ENCODE results near the gene TRIM4. TPM values are rescaled to one million over a fixed set of nuclear protein-coding genes. Genes with fewer than 3 reads are reported as not detected.
A peak's percentile ranks its signal among the peaks of the same experiment; 100 is the strongest.

TRIM4 gene
- total and polyA plus RNA-seq, 3 donors from 2014 or later, result 26.1 to 59.7 (median 56.1) TPM

- no peaks in the 10 kb centered on the region for H3K27me3 ChIP-seq
- no peaks in the 10 kb centered on the region for H3K4me1 ChIP-seq
- H3K4me3 ChIP-seq, result no peak overlapping the region
- 70 to 73% methylated on average over 2 of the region's 2 CpGs for WGBS, 2 donors
- intact Hi-C loops (cut with DNase I; ENCODE audit: low total_unique reads), result no loop called here
- TF ChIP-seq POLR2A (IDR thresholded peaks at IDR 0.05), result no peak
- TF ChIP-seq CTCF (IDR thresholded peaks at IDR 0.05), result no peak
- no peaks in the 10 kb centered on the region for H3K36me3 ChIP-seq (ENCODE audit: low read depth, missing control alignments)
- no peaks in the 10 kb centered on the region for H3K9me3 ChIP-seq
- no peak for DNase-seq
- no peak overlapping the region for H3K27ac ChIP-seq
Measured at GRCh38 chr7:99863847-99864440, 55.4 kb downstream of the TRIM4 start.

- intact Hi-C loops (cut with DNase I; ENCODE audit: low total_unique reads), result no loop called here
- Histone ChIP-seq H3K36me3 (ENCODE audit: low read depth, missing control alignments) (no peaks in the 10 kb centered on the region), H3K4me3 (no peak overlapping the region), H3K4me1 (no peaks in the 10 kb centered on the region), H3K27ac (no peak overlapping the region), H3K27me3 (no peaks in the 10 kb centered on the region), H3K9me3 (no peaks in the 10 kb centered on the region)
- DNase-seq, result no peak
- no peak for TF ChIP-seq CTCF (IDR thresholded peaks at IDR 0.05)
- TF ChIP-seq POLR2A (IDR thresholded peaks at IDR 0.05), result no peak
- WGBS, 2 donors, result 74 to 78% methylated on average over 15 of the region's 15 CpGs
Measured at GRCh38 chr7:99860281-99861127, 58.8 kb downstream of the TRIM4 start.

- TF ChIP-seq CTCF (IDR thresholded peaks at IDR 0.05), result no peak
- TF ChIP-seq POLR2A (IDR thresholded peaks at IDR 0.05), result no peak
- H3K9me3 ChIP-seq, result no peaks in the 10 kb centered on the region
- H3K4me3 ChIP-seq, result no peak overlapping the region
- no peaks in the 10 kb centered on the region for H3K27me3 ChIP-seq
- H3K4me1 ChIP-seq, result no peaks in the 10 kb centered on the region
- intact Hi-C loops (cut with DNase I; ENCODE audit: low total_unique reads), result no loop called here
- no peak overlapping the region for H3K27ac ChIP-seq
- no peak for DNase-seq
- 88 to 91% methylated on average over 1 of the region's 1 CpG for WGBS, 2 donors
- no peaks in the 10 kb centered on the region for H3K36me3 ChIP-seq (ENCODE audit: low read depth, missing control alignments)
Measured at GRCh38 chr7:99855236-99855635, 64.1 kb downstream of the TRIM4 start.

GRCh38 chr7:99848420-99849216 lies 70.7 kb downstream of the TRIM4 start:
- H3K4me1 ChIP-seq, result no peaks in the 10 kb centered on the region
- H3K36me3 ChIP-seq (ENCODE audit: low read depth, missing control alignments), result no peaks in the 10 kb centered on the region
- intact Hi-C loops (cut with DNase I; ENCODE audit: low total_unique reads), result no loop called here
- 69 to 70% methylated on average over 6 of the region's 6 CpGs for WGBS, 2 donors
- peak; percentile 20 for DNase-seq
- H3K27ac ChIP-seq, result no peak overlapping the region
- TF ChIP-seq POLR2A (IDR thresholded peaks at IDR 0.05) (no peak), CTCF (IDR thresholded peaks at IDR 0.05) (no peak)
- H3K4me3 ChIP-seq, result no peak overlapping the region
- no peaks in the 10 kb centered on the region for H3K9me3 ChIP-seq
- H3K27me3 ChIP-seq, result no peaks in the 10 kb centered on the region

All from testis (tissue), 3 donors.